Skin of body (tissue), 2 donors: ENCODE data around the gene EBF3. TPM values are rescaled to one million over a fixed set of nuclear protein-coding genes. Genes with fewer than 3 reads are reported as not detected.

Experiments used
- DNase-seq: peaks from one replicate; lab custom pipeline; 2025; lab: John Stamatoyannopoulos, UW
- total RNA-seq: library from RNA; depleted of rRNA; stranded (reverse); fragments of >200 nt; gene quantifications from one replicate; pipeline ENCODE4 v1.2.3, GENCODE V29; 2014

The EBF3 gene
- total RNA-seq, 1 donor from 2014 or later: 19.5 TPM

- DNase-seq: no peak
These were observed 4.3 kb downstream of the EBF3 start for GRCh38 chr10:129959544-129960480.

DNA sequence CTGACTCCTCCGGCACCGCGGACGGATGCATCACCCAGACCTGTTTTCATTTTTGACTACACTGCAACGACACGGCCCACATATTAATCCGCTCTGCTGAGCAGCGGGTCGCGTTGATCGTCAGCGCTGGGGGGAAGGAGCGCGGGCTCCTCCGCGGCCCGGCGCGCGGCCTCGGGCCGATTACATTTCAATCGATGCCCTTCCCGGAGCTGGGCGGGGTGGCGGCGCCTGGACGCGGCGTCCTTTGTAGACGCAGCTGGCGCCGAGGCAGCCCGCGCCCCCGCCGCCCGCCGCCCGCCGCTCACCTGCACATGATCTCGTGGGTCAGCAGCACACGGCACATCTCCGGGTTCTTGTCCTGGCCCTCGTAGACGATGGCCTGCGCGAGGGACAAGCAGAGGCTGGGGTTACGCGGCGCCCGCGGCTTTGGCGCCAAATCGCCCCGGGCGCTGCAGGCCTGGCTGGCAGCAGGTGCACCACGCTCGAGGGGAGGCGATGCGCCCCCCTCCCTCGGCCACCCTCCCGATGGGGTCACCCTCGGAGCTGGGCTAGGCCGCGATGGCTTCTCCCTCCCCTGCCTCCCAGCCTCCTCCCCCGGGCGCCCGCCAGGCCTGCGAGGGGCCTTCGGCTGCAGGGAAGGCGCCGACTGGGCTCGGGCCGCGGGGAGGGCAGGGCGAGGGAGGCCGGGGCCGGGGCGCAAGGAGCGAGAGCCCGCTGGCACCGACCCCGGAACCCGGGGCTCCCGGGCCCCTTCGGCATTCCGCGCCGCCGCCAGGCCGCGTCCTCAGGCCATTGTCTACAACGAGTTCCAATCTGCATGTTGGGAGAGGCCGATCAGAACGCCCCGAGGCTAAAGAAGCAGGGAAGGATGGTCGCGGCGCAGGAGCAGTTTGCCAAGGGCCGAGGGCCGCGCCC lies 5.2 kb downstream of the EBF3 start:
- no peak for DNase-seq

- peak; percentile 60 for DNase-seq
These were observed 5.9 kb downstream of the EBF3 start for GRCh38 chr10:129958148-129958628.

- DNase-seq: peak; percentile 74
These were observed 7.0 kb downstream of the EBF3 start for GRCh38 chr10:129956876-129957673.

DNA sequence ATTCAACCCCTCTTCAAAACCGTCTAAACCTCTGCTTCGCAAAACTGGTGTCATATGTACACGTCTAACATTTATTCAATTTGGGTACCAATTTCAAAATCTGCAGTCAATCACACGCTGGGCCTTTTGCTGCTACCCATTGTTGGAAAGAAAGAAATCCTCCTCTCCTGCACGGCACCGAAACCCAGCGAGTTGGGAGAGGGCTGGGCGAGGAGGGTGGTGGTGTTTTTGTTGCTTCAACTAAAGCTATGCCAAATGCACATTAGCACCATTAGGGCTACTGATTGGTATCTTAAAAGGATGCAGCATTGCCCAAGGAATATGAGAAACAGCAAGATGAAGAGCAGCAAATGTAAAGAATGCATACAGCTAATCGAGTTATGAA lies 7.8 kb downstream of the EBF3 start:
- peak; percentile 71 for DNase-seq

- peak; percentile 71 for DNase-seq
These were observed 8.3 kb downstream of the EBF3 start for GRCh38 chr10:129955601-129956285.

GRCh38 chr10:129954492-129955315 lies 9.4 kb downstream of the EBF3 start:
- DNase-seq: no peak

- peak; percentile 91 for DNase-seq
These were observed 10.7 kb downstream of the EBF3 start for GRCh38 chr10:129953119-129954051.

DNA sequence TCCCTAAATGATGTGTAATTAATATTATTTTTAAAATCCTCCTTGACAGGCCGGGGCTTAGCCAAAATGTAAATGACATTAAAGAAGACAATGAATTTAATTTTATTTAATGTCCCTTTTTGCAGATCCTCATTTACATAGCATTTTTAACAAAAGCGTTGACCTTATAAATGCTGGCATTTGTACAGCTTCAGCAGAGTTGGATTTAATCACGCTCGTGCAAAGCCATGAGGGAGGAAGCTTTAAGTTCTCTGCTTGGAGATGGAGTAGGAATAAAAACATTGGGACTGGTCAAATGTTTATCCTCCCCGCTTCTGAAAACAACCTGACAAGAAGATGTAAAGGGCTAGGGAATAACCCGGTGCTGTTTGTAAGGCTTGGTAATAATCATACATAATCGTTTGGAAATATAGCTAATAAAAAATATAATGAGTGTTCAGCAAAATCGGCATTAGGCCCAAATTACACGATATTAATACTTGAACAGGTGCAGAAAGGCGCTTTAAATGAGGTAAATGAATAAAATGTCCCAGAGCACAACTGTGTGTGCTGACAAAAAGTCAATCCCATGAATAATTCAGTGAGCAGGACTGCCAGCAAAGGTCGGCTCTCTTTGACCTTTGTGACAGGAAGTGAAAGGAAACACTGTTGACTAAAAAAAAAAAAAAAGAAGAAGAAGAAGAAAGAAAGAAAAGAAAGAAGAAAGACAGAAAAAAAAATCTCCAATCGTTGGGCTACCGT lies 11.5 kb downstream of the EBF3 start:
- no peak for DNase-seq

GRCh38 chr10:129951970-129952265 lies 12.2 kb downstream of the EBF3 start:
- no peak for DNase-seq

DNA sequence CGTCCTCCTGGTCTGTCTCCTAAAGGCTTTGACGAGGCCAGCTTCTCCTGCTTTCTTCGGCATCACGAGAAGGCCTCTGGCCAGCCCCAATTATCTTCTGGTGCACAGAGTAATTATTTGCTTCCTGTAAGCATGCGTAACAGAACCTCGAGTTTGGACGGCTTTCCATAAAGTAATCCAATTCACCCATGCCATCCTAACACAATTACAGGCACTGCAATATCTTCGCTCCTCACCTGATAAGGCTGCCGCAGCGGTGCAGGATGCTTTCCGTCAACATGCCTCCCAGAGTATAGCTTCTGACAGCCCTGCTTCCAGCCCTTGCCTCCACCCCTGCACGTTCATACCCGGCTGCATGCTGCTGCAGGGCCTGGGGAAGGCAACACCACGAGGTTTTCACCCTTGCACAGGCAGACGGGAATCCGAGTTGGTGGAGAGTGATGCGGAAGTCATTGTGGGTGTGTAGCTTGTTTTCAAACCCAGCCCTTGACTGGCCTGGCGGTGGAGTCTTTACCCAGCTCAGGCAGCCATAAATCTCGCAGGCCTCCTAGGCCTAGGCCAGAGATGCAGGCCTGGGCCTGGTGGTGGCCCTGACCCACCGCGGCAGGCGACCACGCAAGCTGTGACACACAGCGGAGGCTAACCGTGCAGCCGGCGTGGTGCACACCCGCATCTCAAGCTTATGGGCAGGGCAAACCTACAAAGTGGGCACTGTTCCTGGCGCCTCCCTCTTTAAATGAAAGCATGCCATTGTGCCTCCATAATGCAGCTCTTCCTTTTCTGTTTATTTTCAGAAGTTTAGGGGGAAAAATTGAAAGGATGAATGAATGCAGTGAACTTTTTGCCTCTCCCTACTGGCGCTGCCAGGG lies 12.7 kb downstream of the EBF3 start:
- DNase-seq: no peak

DNA sequence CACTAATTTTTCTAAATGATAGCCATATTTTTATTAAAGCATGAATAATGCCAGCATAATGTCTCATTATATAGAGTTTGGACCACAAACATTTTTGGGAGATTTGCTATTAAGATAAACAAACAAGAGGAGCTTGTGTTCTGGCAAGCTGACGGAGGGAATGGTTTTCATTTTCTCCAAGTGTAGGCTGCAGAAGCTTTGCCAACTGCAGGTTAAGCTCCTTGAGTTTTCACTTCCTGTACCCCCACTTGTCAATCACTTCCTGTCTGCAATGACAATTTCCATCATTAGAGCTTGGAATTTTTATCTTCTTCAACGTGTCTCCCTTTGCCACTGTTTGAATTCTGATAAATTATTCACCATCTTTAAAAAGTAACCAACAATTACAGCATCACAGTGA lies 13.4 kb downstream of the EBF3 start:
- DNase-seq: no peak

- peak; percentile 88 for DNase-seq
These were observed 14.2 kb downstream of the EBF3 start for GRCh38 chr10:129949891-129950291.

GRCh38 chr10:129949411-129949810 lies 14.7 kb downstream of the EBF3 start:
- DNase-seq: no peak

- DNase-seq: no peak
These were observed 17.2 kb downstream of the EBF3 start for GRCh38 chr10:129946859-129947258.

DNA sequence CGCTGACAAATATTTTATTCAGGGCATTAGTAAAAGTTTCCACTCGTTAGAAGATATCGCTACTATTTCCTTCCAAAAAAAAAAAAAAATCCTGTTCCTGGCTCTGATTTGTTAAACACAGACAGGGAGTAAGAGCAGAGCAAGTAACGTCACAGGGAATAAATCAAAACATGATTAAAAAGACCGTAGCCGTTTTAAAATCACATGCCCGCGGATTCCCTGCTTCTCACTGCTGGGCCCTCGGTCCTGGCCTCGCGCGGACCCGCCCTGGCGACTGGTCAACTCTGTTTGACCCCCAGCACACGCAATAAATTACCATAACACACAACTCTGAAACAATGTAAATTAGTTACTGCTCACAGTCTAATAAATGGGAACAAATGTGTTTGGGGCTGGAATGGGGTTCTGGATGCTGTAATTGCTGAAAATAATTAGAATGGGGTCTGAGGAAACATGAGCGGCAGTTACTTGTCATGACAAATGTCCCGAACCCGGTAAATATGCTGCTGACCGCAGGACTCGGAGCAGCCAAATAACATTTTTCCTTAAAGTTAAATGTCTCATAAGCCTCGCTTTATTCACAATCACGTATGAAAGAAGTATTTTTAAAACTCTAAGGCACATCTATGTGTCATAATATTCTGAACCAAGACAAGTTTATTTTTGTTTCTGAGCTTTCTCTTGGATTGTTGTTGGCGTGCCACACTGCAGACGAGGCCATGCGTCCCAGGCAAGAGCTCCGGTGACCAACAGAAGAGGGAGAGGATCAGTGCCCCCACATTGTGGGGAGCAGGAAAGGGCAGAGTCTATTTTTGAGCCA lies 17.9 kb downstream of the EBF3 start:
- DNase-seq: peak; percentile 78
